GM18508 (cell line): ENCODE measurements around the gene KDM2A.
A peak's percentile ranks its signal among the peaks of the same experiment; 100 is the strongest.
"Not testable (repeated sequence)": the region's sequence is repeated elsewhere in the genome, so short reads cannot be mapped to it uniquely, and the experiment has no call there.

ENCODE experiments used
- ATAC-seq: cut with Tn5 transposase; IDR thresholded peaks from one replicate; pipeline ENCODE4 v1.9.1; 2021; ENCODE audit warnings: moderate number of reproducible peaks; ENCODE audit not compliant: insufficient read depth, unreplicated experiment

Gene KDM2A

GRCh38 chr11:67230406-67230805 lies 111.3 kb downstream of the KDM2A start:
- ATAC-seq: no peak

GRCh38 chr11:67230886-67231285 lies 111.8 kb downstream of the KDM2A start:
- no peak for ATAC-seq

GRCh38 chr11:67233584-67234190 lies 114.6 kb downstream of the KDM2A start:
- no peak for ATAC-seq

DNA sequence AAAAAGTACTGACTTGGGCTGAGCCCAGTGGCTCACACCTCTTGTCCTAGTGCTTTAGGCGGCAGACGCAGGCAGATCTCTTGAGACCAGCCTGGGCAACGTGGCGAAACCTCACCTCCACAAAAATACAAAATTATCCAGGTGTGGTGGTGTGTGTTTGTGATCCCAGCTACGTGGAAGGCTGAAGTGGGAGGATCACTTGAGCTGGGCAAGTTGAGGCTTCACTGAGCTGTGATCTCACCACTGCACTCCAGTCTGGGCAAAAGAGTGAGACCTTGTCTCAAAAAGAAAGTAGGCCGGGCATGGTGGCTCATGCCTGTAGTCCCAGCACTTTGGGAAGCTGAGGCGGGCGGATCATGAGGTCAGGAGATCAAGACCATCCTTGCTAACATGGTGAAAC lies 115.5 kb downstream of the KDM2A start:
- ATAC-seq: not testable (repeated sequence)

DNA sequence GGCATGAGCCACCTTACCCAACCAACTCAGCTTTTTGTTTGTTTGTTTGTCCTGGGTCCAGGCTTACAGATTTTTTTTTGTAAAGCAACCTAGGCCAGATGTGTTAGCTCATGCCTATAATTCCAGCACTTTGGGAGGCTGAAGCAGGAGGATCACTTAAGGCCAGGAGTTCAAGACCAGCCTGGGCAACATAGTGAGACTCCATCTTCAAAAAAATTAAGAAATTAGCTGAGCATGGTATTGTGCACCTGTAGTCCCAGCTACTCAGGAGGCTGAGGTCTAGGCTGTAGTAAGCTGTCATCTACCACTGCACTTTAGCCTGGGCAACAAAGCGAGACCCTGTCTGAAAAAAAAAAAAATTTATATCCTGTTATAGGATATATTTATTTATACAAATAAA lies 118.5 kb downstream of the KDM2A start:
- no peak for ATAC-seq

DNA sequence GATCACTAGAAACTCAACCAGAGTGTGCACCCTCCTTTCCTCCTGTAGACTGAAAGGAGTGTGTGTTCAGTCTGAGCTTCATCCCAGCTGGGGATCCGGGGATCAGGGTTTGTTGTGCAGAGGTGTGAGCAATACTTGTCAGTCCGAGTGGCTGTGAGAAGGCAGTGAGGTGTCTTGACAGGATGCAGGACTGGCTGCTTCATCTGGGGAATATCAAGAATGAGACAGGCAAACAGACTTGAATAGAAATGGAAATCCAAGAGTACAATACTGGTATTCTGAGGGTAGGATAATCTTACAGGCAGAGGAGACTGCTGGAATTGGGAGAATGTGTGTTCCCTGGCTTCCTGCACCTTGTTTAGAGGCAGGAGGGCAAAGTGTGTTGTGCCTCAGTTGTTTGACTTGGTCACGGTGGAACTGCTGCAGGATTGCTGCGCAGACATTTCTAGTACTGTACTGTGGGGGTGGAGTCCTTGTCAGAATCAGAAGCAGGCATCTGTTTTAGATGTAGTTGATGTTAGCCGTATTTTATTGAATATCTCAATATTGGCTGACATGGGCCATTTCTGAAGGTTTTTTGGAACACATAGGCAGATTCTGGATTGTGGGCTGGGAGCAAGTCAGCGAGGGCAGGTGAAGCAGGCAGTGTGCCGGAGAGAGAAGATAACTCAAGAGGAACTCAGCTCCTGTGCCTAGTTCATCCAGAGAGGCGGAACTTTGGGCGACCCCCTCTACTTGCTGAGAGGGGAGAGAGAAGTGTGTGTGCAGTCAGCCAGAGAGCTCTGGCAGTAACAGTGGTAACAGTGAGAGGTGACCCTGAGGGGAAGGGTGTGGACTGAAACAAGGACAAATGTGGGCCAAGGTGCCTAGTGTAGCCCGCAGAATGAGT lies 120.1 kb downstream of the KDM2A start:
- ATAC-seq: no peak

GRCh38 chr11:67239783-67240575 lies 120.9 kb downstream of the KDM2A start:
- ATAC-seq: peak; percentile 63

GRCh38 chr11:67240576-67241389 lies 121.7 kb downstream of the KDM2A start:
- ATAC-seq: no peak

- no peak for ATAC-seq
Observed at GRCh38 chr11:67242548-67242947, 123.5 kb downstream of the KDM2A start.

GRCh38 chr11:67243051-67243450 lies 124.0 kb downstream of the KDM2A start:
- ATAC-seq: no peak

- no peak for ATAC-seq
Observed at GRCh38 chr11:67245046-67245445, 126.0 kb downstream of the KDM2A start.

DNA sequence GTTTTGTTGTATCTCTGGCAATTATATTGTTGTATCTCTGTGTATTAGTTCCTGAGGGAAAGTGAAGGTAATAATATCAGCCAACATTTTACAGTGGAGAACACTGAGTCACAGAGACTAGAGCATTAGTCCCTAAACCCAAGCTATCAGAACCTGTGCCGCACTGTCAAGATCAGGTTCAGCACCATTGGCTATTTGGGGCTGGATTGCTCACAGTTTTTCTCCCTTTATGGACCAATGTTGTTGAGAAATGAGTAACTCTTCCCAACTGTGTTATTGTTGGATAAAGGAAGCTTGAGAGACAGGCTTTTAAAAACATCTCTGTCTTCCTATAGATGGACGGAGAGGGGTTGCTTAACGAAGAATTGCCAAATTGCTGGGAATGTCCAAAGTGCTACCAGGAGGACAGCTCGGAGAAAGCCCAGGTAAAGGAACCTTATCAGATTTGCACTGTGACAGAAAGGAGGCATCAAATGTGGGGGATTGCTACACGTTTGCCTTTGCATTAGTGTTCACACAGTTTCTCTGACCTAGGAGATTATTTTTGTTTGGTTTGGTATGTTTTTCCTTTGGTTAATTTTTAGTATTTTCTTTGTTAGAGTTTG lies 129.0 kb downstream of the KDM2A start:
- ATAC-seq: no peak

GRCh38 chr11:67248653-67249052 lies 129.6 kb downstream of the KDM2A start:
- ATAC-seq: no peak

GRCh38 chr11:67250059-67251043 lies 131.3 kb downstream of the KDM2A start:
- ATAC-seq: no peak

GRCh38 chr11:67251841-67252240 lies 132.8 kb downstream of the KDM2A start:
- ATAC-seq: no peak

DNA sequence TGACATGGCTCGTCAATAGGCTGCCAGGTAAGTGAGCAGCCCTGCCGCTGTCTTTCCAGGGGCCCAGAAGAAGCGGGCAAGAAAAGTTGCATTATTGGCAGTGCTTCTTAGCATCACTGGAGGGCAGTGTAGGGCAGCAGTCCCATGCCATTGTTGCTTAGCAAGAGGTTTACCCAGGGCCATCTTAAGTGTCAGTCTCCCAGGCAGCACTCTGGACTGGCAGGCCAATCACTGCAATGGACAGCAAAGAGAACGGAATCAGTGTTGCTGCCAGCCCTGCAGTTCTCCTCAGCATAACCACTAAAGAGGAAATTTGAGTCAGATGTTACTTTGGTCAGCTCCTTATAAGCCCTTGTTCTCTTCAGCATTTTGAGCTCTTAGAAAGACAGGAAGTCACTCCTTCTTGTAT lies 133.8 kb downstream of the KDM2A start:
- ATAC-seq: no peak

DNA sequence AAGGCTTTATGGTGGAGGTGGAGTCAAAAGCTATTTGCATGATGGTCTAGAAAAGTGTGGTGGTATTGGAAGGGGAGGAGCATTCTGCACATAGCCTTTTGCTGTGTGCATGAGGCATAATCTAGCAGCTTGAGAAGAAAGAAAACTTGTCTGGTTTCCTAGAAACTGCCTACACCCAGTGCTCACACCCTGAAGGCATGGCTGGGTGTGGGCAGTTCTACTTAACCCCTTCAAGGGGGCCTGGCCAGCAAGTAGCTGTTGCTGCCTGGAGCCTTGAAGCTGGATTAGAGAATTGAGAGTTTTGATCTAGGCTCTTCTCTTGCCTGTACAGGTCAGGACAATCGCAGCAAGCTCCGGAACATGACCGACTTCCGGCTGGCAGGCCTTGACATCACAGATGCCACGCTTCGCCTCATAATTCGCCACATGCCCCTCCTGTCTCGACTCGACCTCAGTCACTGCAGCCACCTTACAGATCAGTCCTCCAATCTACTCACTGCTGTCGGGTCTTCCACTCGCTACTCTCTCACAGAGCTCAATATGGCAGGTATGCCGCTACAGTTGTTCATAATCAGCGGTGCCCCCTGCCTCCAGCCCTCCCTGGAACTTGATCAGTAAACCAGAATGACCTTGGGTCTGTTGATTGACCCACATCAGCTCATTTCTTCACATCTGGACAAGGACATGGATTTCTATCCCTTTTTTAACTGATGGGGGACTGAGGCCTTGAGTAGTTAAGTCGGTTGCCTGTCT lies 135.0 kb downstream of the KDM2A start:
- ATAC-seq: no peak

DNA sequence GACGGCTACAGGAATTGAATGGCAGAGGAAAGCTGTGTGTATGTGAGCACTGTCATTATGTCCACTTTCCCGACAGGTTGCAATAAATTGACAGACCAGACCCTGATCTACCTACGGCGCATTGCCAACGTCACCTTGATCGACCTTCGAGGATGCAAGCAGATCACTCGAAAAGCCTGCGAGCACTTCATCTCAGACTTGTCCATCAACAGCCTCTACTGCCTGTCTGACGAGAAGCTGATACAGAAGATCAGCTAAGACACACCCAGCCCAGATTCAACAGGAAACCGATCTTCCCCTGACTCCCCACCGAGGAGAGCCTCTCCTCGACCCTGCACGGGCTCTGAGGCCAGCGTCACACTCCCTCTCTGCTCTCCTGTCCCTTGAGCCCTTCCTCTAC lies 135.7 kb downstream of the KDM2A start:
- no peak for ATAC-seq
